ENCODE measurements around the gene CAT.

CAT gene

DNA sequence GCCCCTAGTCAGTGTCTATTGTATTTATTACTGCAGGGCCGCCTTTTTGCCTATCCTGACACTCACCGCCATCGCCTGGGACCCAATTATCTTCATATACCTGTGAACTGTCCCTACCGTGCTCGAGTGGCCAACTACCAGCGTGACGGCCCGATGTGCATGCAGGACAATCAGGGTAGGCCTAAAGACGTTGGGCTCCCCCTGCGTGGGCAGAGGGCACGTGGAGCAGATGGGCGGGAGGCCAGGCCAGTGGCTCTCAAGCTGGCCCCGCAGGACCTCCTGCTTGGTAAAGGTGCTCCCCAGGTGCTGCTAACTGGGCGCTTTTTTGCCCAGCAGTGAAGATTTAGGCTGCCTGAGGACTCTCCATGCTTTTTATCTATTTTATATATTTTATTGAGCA is 22.5 kb downstream of the CAT start:
- no peak overlapping the region for H3K27ac ChIP-seq (ENCODE audit: low read length)
- peaks cover 61 to 79% of the 10 kb centered on the region in 2 donors for H3K36me3 ChIP-seq (ENCODE audit: control insufficient read depth in 1 of 2, insufficient read depth in 2 of 2, low read length in 2 of 2)
- peaks cover 0 to 6% of the 10 kb centered on the region in 2 donors for H3K9me3 ChIP-seq (ENCODE audit: control insufficient read depth in 1 of 2, low read length in 2 of 2)
- H3K4me1 ChIP-seq (ENCODE audit: control insufficient read depth in 1 of 2, insufficient read depth in 2 of 2, low read length in 2 of 2), result no peaks in the 10 kb centered on the region
- H3K27me3 ChIP-seq (ENCODE audit: low read depth, low read length), result no peaks in the 10 kb centered on the region
- no peak overlapping the region for H3K4me3 ChIP-seq (ENCODE audit: low read depth in 1 of 2, low read length in 2 of 2)

GRCh38 chr11:34464591-34465051 is 25.9 kb downstream of the CAT start:
- Histone ChIP-seq H3K4me1 (ENCODE audit: control insufficient read depth in 1 of 2, insufficient read depth in 2 of 2, low read length in 2 of 2) (no peaks in the 10 kb centered on the region), H3K27ac (ENCODE audit: low read length) (no peak overlapping the region), H3K4me3 (ENCODE audit: low read depth in 1 of 2, low read length in 2 of 2) (no peak overlapping the region), H3K9me3 (ENCODE audit: control insufficient read depth in 1 of 2, low read length in 2 of 2) (peaks cover 0 to 9% of the 10 kb centered on the region in 2 donors), H3K27me3 (ENCODE audit: low read depth, low read length) (no peaks in the 10 kb centered on the region), H3K36me3 (ENCODE audit: control insufficient read depth in 1 of 2, insufficient read depth in 2 of 2, low read length in 2 of 2) (peaks cover 58 to 81% of the 10 kb centered on the region in 2 donors)

GRCh38 chr11:34466802-34467488 is 28.2 kb downstream of the CAT start:
- Histone ChIP-seq H3K27me3 (ENCODE audit: low read depth, low read length) (no peaks in the 10 kb centered on the region), H3K9me3 (ENCODE audit: control insufficient read depth in 1 of 2, low read length in 2 of 2) (peaks cover 0 to 9% of the 10 kb centered on the region in 2 donors), H3K4me1 (ENCODE audit: control insufficient read depth in 1 of 2, insufficient read depth in 2 of 2, low read length in 2 of 2) (no peaks in the 10 kb centered on the region), H3K4me3 (ENCODE audit: low read depth in 1 of 2, low read length in 2 of 2) (no peak overlapping the region), H3K27ac (ENCODE audit: low read length) (no peak overlapping the region), H3K36me3 (ENCODE audit: control insufficient read depth in 1 of 2, insufficient read depth in 2 of 2, low read length in 2 of 2) (peaks cover 75 to 91% of the 10 kb centered on the region in 2 donors)

DNA sequence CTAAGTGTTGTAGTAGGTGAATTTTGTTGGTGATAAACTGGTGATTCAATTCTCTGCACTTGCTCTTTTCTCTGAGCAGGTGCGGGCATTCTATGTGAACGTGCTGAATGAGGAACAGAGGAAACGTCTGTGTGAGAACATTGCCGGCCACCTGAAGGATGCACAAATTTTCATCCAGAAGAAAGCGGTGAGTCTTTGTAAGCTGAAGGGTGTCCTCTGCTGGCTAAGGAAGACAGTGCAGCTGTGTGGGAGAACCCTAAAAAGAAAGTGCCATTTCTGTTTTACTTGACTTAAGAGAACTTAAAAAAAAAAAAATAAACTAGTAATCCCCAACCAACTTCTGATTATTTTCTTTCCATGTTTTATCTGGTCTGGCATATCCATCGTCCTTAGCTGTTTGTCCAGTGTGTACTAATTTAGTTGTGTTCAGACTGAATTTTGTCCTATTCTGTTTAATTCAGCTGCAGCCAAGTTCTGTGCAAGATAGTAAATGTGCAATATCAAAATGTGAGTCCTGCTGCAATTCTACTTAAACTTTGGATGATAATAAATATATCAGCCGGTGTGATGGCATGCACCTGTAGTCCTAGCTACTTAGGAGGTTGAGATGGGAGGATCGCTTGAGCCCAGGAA is 29.6 kb downstream of the CAT start:
- Histone ChIP-seq H3K36me3 (ENCODE audit: control insufficient read depth in 1 of 2, insufficient read depth in 2 of 2, low read length in 2 of 2) (peaks cover 76 to 94% of the 10 kb centered on the region in 2 donors), H3K27me3 (ENCODE audit: low read depth, low read length) (no peaks in the 10 kb centered on the region)

DNA sequence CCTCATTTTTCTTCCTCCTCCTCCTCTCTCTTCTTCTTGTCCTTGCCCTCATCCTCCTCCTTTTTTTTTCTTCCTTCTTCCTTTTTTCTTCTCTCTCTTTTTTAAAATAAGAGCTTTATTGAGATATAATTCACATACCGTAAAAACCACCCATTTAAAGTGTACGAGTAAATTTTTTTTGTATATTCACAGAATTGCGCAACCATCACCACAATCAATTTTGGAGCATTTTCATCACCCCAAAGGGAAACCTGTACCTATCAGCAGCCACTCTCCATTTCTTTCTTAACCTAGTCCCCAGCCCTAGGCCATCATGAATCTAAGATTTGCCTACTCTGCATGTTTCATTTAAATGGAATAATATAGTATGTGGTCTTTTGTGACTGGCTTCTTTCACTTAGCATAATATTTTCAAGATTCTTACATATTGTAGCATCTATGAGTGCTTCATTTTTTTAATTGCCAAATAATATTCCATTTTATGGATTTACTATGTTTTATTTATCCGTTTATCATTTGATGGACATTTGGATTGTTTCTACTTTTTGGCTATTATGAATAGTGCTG is 35.0 kb downstream of the CAT start:
- Histone ChIP-seq H3K27ac (ENCODE audit: low read length) (no peak overlapping the region), H3K36me3 (ENCODE audit: control insufficient read depth in 1 of 2, insufficient read depth in 2 of 2, low read length in 2 of 2) (peaks cover 38 to 49% of the 10 kb centered on the region in 2 donors), H3K27me3 (ENCODE audit: low read depth, low read length) (no peaks in the 10 kb centered on the region)

More for the DNA sequence above, 29.6 kb downstream of the CAT start:
- Histone ChIP-seq H3K9me3 (ENCODE audit: control insufficient read depth in 1 of 2, low read length in 2 of 2) (peaks cover 0 to 9% of the 10 kb centered on the region in 2 donors), H3K27ac (ENCODE audit: low read length) (no peak overlapping the region), H3K4me1 (ENCODE audit: control insufficient read depth in 1 of 2, insufficient read depth in 2 of 2, low read length in 2 of 2) (no peaks in the 10 kb centered on the region), H3K4me3 (ENCODE audit: low read depth in 1 of 2, low read length in 2 of 2) (no peak overlapping the region)

DNA sequence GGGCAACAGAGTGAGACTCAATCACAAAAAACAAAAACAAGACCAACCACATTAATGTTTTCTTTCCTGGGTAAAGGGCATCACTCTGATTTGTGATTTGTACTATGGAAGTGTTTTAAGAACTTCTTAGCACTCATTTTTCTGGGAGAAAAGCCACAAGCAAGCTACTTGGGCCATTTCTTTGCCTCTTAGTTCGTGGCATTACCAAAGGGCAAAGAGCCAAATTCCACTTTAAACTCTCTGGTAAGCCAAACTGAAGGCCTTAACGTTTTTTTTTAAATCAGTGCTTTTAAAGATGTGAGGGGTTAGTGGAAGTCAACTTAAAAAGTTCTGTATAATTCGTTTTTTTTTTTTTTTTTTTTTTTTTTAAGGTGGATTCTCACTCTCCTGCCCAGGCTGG is 36.9 kb downstream of the CAT start:
- H3K36me3 ChIP-seq (ENCODE audit: control insufficient read depth in 1 of 2, insufficient read depth in 2 of 2, low read length in 2 of 2), result peaks cover 19 to 29% of the 10 kb centered on the region in 2 donors
- H3K9me3 ChIP-seq (ENCODE audit: control insufficient read depth in 1 of 2, low read length in 2 of 2), result no peaks in the 10 kb centered on the region
- no peak overlapping the region for H3K4me3 ChIP-seq (ENCODE audit: low read depth in 1 of 2, low read length in 2 of 2)
- no peak overlapping the region for H3K27ac ChIP-seq (ENCODE audit: low read length)
- no peaks in the 10 kb centered on the region for H3K27me3 ChIP-seq (ENCODE audit: low read depth, low read length)
- H3K4me1 ChIP-seq (ENCODE audit: control insufficient read depth in 1 of 2, insufficient read depth in 2 of 2, low read length in 2 of 2), result no peaks in the 10 kb centered on the region

More for the DNA sequence above, 35.0 kb downstream of the CAT start:
- H3K9me3 ChIP-seq (ENCODE audit: control insufficient read depth in 1 of 2, low read length in 2 of 2), result no peaks in the 10 kb centered on the region
- H3K4me1 ChIP-seq (ENCODE audit: control insufficient read depth in 1 of 2, insufficient read depth in 2 of 2, low read length in 2 of 2), result no peaks in the 10 kb centered on the region
- H3K4me3 ChIP-seq (ENCODE audit: low read depth in 1 of 2, low read length in 2 of 2), result no peak overlapping the region

GRCh38 chr11:34476849-34477248 is 38.1 kb downstream of the CAT start:
- Histone ChIP-seq H3K4me3 (ENCODE audit: low read depth in 1 of 2, low read length in 2 of 2) (no peak overlapping the region), H3K27ac (ENCODE audit: low read length) (no peak overlapping the region), H3K9me3 (ENCODE audit: control insufficient read depth in 1 of 2, low read length in 2 of 2) (no peaks in the 10 kb centered on the region), H3K36me3 (ENCODE audit: control insufficient read depth in 1 of 2, insufficient read depth in 2 of 2, low read length in 2 of 2) (peaks cover 9 to 18% of the 10 kb centered on the region in 2 donors), H3K27me3 (ENCODE audit: low read depth, low read length) (no peaks in the 10 kb centered on the region), H3K4me1 (ENCODE audit: control insufficient read depth in 1 of 2, insufficient read depth in 2 of 2, low read length in 2 of 2) (no peaks in the 10 kb centered on the region)

- no peaks in the 10 kb centered on the region for H3K36me3 ChIP-seq (ENCODE audit: control insufficient read depth in 1 of 2, insufficient read depth in 2 of 2, low read length in 2 of 2)
- H3K4me1 ChIP-seq (ENCODE audit: control insufficient read depth in 1 of 2, insufficient read depth in 2 of 2, low read length in 2 of 2), result no peaks in the 10 kb centered on the region
- H3K27me3 ChIP-seq (ENCODE audit: low read depth, low read length), result no peaks in the 10 kb centered on the region
- H3K4me3 ChIP-seq (ENCODE audit: low read depth in 1 of 2, low read length in 2 of 2), result no peak overlapping the region
- H3K9me3 ChIP-seq (ENCODE audit: control insufficient read depth in 1 of 2, low read length in 2 of 2), result no peaks in the 10 kb centered on the region
- H3K27ac ChIP-seq (ENCODE audit: low read length), result no peak overlapping the region
These were observed 40.3 kb downstream of the CAT start for GRCh38 chr11:34478845-34479663.

- H3K4me3 ChIP-seq (ENCODE audit: low read depth in 1 of 2, low read length in 2 of 2), result no peak overlapping the region
- no peak overlapping the region for H3K27ac ChIP-seq (ENCODE audit: low read length)
- no peaks in the 10 kb centered on the region for H3K36me3 ChIP-seq (ENCODE audit: control insufficient read depth in 1 of 2, insufficient read depth in 2 of 2, low read length in 2 of 2)
These were observed 41.6 kb downstream of the CAT start for GRCh38 chr11:34480314-34480713.

DNA sequence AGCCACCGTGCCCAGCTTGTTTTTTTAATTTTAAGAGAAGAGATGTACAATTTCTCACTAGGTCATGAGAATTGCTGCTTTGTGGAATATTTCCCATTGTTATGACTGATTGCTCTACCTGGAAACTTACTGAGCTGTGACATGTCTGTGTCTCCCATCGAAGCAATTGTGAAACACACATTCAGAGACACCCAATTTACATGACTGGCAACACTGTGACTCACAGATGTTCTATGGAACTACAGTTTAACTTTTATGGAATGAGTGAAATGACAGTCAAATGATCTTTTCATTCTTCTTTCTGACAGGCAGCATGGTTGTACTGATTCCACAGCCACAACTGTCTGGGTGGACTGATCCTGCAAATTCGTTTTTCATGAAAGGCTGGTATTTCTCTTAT is 42.6 kb downstream of the CAT start:
- Histone ChIP-seq H3K27me3 (ENCODE audit: low read depth, low read length) (no peaks in the 10 kb centered on the region), H3K4me3 (ENCODE audit: low read depth in 1 of 2, low read length in 2 of 2) (no peak overlapping the region), H3K36me3 (ENCODE audit: control insufficient read depth in 1 of 2, insufficient read depth in 2 of 2, low read length in 2 of 2) (no peaks in the 10 kb centered on the region), H3K4me1 (ENCODE audit: control insufficient read depth in 1 of 2, insufficient read depth in 2 of 2, low read length in 2 of 2) (no peaks in the 10 kb centered on the region), H3K27ac (ENCODE audit: low read length) (no peak overlapping the region), H3K9me3 (ENCODE audit: control insufficient read depth in 1 of 2, low read length in 2 of 2) (no peaks in the 10 kb centered on the region)

More at GRCh38 chr11:34480314-34480713, 41.6 kb downstream of the CAT start:
- no peaks in the 10 kb centered on the region for H3K9me3 ChIP-seq (ENCODE audit: control insufficient read depth in 1 of 2, low read length in 2 of 2)
- H3K27me3 ChIP-seq (ENCODE audit: low read depth, low read length), result no peaks in the 10 kb centered on the region
- no peaks in the 10 kb centered on the region for H3K4me1 ChIP-seq (ENCODE audit: control insufficient read depth in 1 of 2, insufficient read depth in 2 of 2, low read length in 2 of 2)

Data from muscle layer of duodenum (tissue), 2 donors.